ENCODE results near the gene ALK.

ALK gene

GRCh38 chr2:29343830-29344229 is 577.6 kb downstream of the ALK start:
- no peak for DNase-seq (ENCODE audit: low spot score)
- TF ChIP-seq CTCF (IDR thresholded peaks at IDR 0.05; ENCODE audit: extremely low read depth, missing control alignments): no peak

GRCh38 chr2:29336341-29337241 is 584.8 kb downstream of the ALK start:
- no peak for DNase-seq (ENCODE audit: low spot score)
- no peak for TF ChIP-seq CTCF (IDR thresholded peaks at IDR 0.05; ENCODE audit: extremely low read depth, missing control alignments)

GRCh38 chr2:29335396-29335795 is 586.0 kb downstream of the ALK start:
- DNase-seq (ENCODE audit: low spot score): no peak
- TF ChIP-seq CTCF (IDR thresholded peaks at IDR 0.05; ENCODE audit: extremely low read depth, missing control alignments): no peak

GRCh38 chr2:29334706-29335105 is 586.7 kb downstream of the ALK start:
- DNase-seq (ENCODE audit: low spot score): no peak
- TF ChIP-seq CTCF (IDR thresholded peaks at IDR 0.05; ENCODE audit: extremely low read depth, missing control alignments): no peak

GRCh38 chr2:29332540-29332939 is 588.8 kb downstream of the ALK start:
- no peak for DNase-seq (ENCODE audit: low spot score)
- TF ChIP-seq CTCF (IDR thresholded peaks at IDR 0.05; ENCODE audit: extremely low read depth, missing control alignments): no peak

GRCh38 chr2:29329899-29330298 is 591.5 kb downstream of the ALK start:
- no peak for DNase-seq (ENCODE audit: low spot score)
- TF ChIP-seq CTCF (IDR thresholded peaks at IDR 0.05; ENCODE audit: extremely low read depth, missing control alignments): peak; percentile 4

GRCh38 chr2:29326926-29327325 is 594.5 kb downstream of the ALK start:
- DNase-seq (ENCODE audit: low spot score): no peak
- TF ChIP-seq CTCF (IDR thresholded peaks at IDR 0.05; ENCODE audit: extremely low read depth, missing control alignments): no peak

Measured in GM20000 (cell line).